ENCODE data around the gene PTEN.

Gene PTEN

DNA sequence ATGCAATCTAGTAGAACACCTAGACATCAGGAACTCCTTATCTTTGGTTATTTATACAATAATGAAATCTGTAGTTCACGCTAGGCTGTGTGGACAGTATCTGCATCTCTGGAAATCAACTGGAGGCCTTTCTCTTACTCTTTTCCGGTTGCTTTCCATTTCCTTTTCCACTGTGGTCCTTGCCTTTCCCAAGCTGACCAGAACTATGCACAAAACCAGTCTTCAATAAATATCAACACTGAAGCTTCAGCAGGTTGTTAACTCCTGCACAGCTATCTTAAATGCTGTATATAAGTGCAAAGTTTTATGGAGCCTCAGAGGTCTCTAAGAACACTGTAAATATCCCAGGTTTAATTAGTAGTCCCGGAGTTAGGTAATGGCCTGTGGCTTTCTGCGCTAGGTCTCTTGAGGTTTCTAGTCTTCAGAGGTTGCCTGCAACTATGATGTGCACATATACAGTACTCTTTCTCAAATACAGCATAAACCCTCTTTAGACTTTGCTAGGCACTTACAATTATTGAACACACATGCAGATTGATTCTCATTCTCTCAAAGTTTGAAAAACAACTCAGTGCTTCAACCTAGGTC, 2.5 kb upstream of the PTEN start:
- Histone ChIP-seq H3K9ac (ENCODE audit: low read length) (peak overlapping the region; percentile 67), H3K27ac (ENCODE audit: low read depth, low read length, poor library complexity, severe bottlenecking) (peak overlapping the region; percentile 98), H2AFZ (ENCODE audit: low read length) (no peak overlapping the region)

GRCh38 chr10:87861566-87861952, 1.9 kb upstream of the PTEN start:
- no peaks in the 10 kb centered on the region for H3K27me3 ChIP-seq (ENCODE audit: insufficient read depth, low read length)
- no peaks in the 10 kb centered on the region for H3F3A ChIP-seq (ENCODE audit: insufficient read depth, low read length)
- H3K4me1 ChIP-seq (ENCODE audit: insufficient read depth, low read length, severe bottlenecking), result peaks cover 20% of the 10 kb centered on the region
- H3K9me2 ChIP-seq (ENCODE audit: low read depth, low read length), result no peaks in the 10 kb centered on the region
- no peaks in the 10 kb centered on the region for H4K20me1 ChIP-seq (ENCODE audit: insufficient read depth, low read length)
- H2AFZ ChIP-seq (ENCODE audit: low read length), result no peak overlapping the region
- H3K4me3 ChIP-seq (ENCODE audit: low read depth, low read length, poor library complexity, severe bottlenecking), result peak overlapping the region; percentile 99
- H3K27ac ChIP-seq (ENCODE audit: low read depth, low read length, poor library complexity, severe bottlenecking), result peak overlapping the region; percentile 98
- H3K79me2 ChIP-seq (ENCODE audit: insufficient read depth, low read length), result peaks cover 28% of the 10 kb centered on the region
- peaks cover 18% of the 10 kb centered on the region; the same call in 1 of the 2 replicates for H3K36me3 ChIP-seq (ENCODE audit: insufficient read depth, low read length)
- no peaks in the 10 kb centered on the region for H3K9me3 ChIP-seq (ENCODE audit: low read length)
- TF ChIP-seq, protein P1, sequence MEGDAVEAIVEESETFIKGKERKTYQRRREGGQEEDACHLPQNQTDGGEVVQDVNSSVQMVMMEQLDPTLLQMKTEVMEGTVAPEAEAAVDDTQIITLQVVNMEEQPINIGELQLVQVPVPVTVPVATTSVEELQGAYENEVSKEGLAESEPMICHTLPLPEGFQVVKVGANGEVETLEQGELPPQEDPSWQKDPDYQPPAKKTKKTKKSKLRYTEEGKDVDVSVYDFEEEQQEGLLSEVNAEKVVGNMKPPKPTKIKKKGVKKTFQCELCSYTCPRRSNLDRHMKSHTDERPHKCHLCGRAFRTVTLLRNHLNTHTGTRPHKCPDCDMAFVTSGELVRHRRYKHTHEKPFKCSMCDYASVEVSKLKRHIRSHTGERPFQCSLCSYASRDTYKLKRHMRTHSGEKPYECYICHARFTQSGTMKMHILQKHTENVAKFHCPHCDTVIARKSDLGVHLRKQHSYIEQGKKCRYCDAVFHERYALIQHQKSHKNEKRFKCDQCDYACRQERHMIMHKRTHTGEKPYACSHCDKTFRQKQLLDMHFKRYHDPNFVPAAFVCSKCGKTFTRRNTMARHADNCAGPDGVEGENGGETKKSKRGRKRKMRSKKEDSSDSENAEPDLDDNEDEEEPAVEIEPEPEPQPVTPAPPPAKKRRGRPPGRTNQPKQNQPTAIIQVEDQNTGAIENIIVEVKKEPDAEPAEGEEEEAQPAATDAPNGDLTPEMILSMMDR (IDR thresholded peaks at IDR 0.05; ENCODE audit: low read length), result 0 out of 2 replicates have a peak, but pooled peaks have one; percentile 7
- TF ChIP-seq EZH2 (IDR thresholded peaks at IDR 0.05; ENCODE audit: borderline replicate concordance, low read length), result no peak
- H3K9ac ChIP-seq (ENCODE audit: low read length), result peak overlapping the region; percentile 67
- H3K4me2 ChIP-seq (ENCODE audit: low read length), result peak overlapping the region; percentile 64

More for the DNA sequence above, 2.5 kb upstream of the PTEN start:
- H3K9me2 ChIP-seq (ENCODE audit: low read depth, low read length), result no peaks in the 10 kb centered on the region
- peak overlapping the region; percentile 64 for H3K4me2 ChIP-seq (ENCODE audit: low read length)
- H3K9me3 ChIP-seq (ENCODE audit: low read length), result no peaks in the 10 kb centered on the region
- peaks cover 22% of the 10 kb centered on the region for H3K79me2 ChIP-seq (ENCODE audit: insufficient read depth, low read length)
- H4K20me1 ChIP-seq (ENCODE audit: insufficient read depth, low read length), result no peaks in the 10 kb centered on the region
- TF ChIP-seq EZH2 (IDR thresholded peaks at IDR 0.05; ENCODE audit: borderline replicate concordance, low read length), result no peak
- TF ChIP-seq, protein P1 (IDR thresholded peaks at IDR 0.05; ENCODE audit: low read length), result no peak
- peaks cover 12% of the 10 kb centered on the region; the same call in 1 of the 2 replicates for H3K36me3 ChIP-seq (ENCODE audit: insufficient read depth, low read length)
- H3F3A ChIP-seq (ENCODE audit: insufficient read depth, low read length), result no peaks in the 10 kb centered on the region
- H3K4me3 ChIP-seq (ENCODE audit: low read depth, low read length, poor library complexity, severe bottlenecking), result peak overlapping the region; percentile 99
- no peaks in the 10 kb centered on the region for H3K27me3 ChIP-seq (ENCODE audit: insufficient read depth, low read length)
- H3K4me1 ChIP-seq (ENCODE audit: insufficient read depth, low read length, severe bottlenecking), result peaks cover 20% of the 10 kb centered on the region

DNA sequence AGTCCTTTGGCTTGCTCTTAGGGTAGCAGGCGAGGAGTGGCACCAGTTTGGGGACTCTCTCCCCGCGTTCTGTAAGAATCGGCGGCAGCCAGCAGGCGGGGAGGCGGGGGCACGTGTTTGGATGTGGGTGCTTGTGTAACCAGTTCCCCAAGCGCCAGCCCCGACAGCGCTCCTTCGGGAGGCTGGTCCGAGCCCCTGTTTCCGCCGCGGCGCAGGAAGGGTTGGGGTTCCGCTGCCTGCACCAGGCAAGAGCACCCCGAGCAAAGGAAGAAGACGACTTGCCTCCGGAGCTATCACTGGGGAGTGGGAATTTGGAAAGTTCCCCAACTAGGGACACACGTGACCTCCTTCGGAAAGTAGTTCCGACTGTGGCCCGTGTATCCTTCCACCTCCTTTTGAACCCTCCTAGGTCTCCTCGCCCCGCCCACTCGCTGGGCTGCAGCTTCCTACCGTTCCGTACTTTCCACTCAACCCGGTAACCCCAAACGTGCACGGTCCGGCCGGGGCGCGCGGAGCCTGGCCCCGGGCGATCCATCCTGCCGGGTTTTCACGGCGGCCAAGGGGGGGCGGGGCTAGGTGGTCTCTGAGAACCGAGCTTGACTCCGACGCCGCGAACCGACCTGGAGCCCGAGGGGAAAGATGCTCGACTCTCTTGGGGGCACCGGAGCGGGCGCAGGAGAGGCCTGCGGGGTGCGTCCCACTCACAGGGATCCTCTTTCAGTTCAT, 1.3 kb upstream of the PTEN start:
- Histone ChIP-seq H3K36me3 (ENCODE audit: insufficient read depth, low read length) (peaks cover 23% of the 10 kb centered on the region; the same call in 1 of the 2 replicates), H3K9me3 (ENCODE audit: low read length) (no peaks in the 10 kb centered on the region), H3K79me2 (ENCODE audit: insufficient read depth, low read length) (peaks cover 34% of the 10 kb centered on the region), H3F3A (ENCODE audit: insufficient read depth, low read length) (no peaks in the 10 kb centered on the region), H3K4me1 (ENCODE audit: insufficient read depth, low read length, severe bottlenecking) (peaks cover 20% of the 10 kb centered on the region), H2AFZ (ENCODE audit: low read length) (no peak overlapping the region), H3K4me3 (ENCODE audit: low read depth, low read length, poor library complexity, severe bottlenecking) (peak overlapping the region; percentile 99), H4K20me1 (ENCODE audit: insufficient read depth, low read length) (no peaks in the 10 kb centered on the region), H3K27me3 (ENCODE audit: insufficient read depth, low read length) (no peaks in the 10 kb centered on the region), H3K9ac (ENCODE audit: low read length) (peak overlapping the region; percentile 100), H3K27ac (ENCODE audit: low read depth, low read length, poor library complexity, severe bottlenecking) (peak overlapping the region; percentile 98), H3K4me2 (ENCODE audit: low read length) (peak overlapping the region; percentile 92), H3K9me2 (ENCODE audit: low read depth, low read length) (no peaks in the 10 kb centered on the region)
- TF ChIP-seq EZH2 (IDR thresholded peaks at IDR 0.05; ENCODE audit: borderline replicate concordance, low read length), result no peak
- TF ChIP-seq, protein P1 (IDR thresholded peaks at IDR 0.05; ENCODE audit: low read length), result no peak

Measured in OCI-LY1 (cell line).